HepG2 (cell line): Measurements from ENCODE around the gene ZNF606. TPM values are rescaled to one million over a fixed set of nuclear protein-coding genes. Genes with fewer than 3 reads are reported as not detected.
A peak's percentile ranks its signal among the peaks of the same experiment; 100 is the strongest.

Source experiments
- ATAC-seq: fragments of 200-7000 bp; cut with Tn5 transposase; 3 replicates; pipeline ENCODE4 v1.9.1; 2020; ENCODE audit warnings: mild to moderate bottlenecking, moderate library complexity
- BruUV-seq: library from RNA; stranded (reverse); fragments of 400-500 nt; replicated peaks from 2 replicates; lab custom pipeline; 2021; lab: Mats Ljungman, UMichigan
- CTCF ChIA-PET: fragments of 300-600 bp; formaldehyde crosslinking; extraction: SDS; loops from one replicate; lab custom pipeline; 2021; ENCODE audit warnings: low total read pairs, inconsistent platforms, low intra/inter-chr PET ratio; lab: Yijun Ruan, JAX
- POLR2A ChIA-PET: fragments of 350-600 bp; sonication (Branson Sonifier 250); formaldehyde crosslinking; loops from one replicate; lab custom pipeline; 2020; ENCODE audit warnings: antibody characterized with exemption, inconsistent platforms; lab: Yijun Ruan, JAX
- DNase-seq: peaks from one replicate; pipeline ENCODE4 v3.0.0-alpha.2; 2015; ENCODE audit warnings: low spot score
- FAIRE-seq: peaks from 3 replicates; lab custom pipeline; 2011; peaks lifted over from hg19 to GRCh38; lab: Jason Lieb, UNC
- H2AFZ ChIP-seq: one replicate; pipeline ENCODE4 v1.6.1; 2011; ENCODE audit warnings: low read length, inconsistent platforms
- H3K27ac ChIP-seq: fragments of 300-600 bp; 3 replicates; pipeline ENCODE4 v1.8.0; 2011; ENCODE audit warnings: mixed run types, mild to moderate bottlenecking, mixed read lengths, low read length, inconsistent platforms; ENCODE audit not compliant: insufficient read depth; ENCODE audit errors: extremely low read length
- H3K27me3 ChIP-seq, 2 experiments: fragments of 200-600 bp in 1 of 2; 2 replicates in 1 of 2; 3 replicates in 1 of 2; pipeline versions ENCODE4 v1.6.0 to v1.8.0; 2011; ENCODE audit warnings: low read length in 2 of 2, mild to moderate bottlenecking in 2 of 2, moderate library complexity in 2 of 2, inconsistent platforms in 1 of 2; ENCODE audit not compliant: insufficient read depth in 2 of 2, control insufficient read depth in 1 of 2
- H3K36me3 ChIP-seq, 2 experiments: fragments of 200-600 bp in 1 of 2; replicated peaks in 1 of 2; 2 replicates in 1 of 2; 3 replicates in 1 of 2; pipeline versions ENCODE4 v1.5.1 to v1.8.0; 2011; ENCODE audit warnings: low read length in 2 of 2, inconsistent platforms in 1 of 2; ENCODE audit not compliant: insufficient read depth in 2 of 2, control insufficient read depth in 1 of 2
- H3K4me1 ChIP-seq: 2 replicates; pipeline ENCODE4 v1.5.1; 2012; ENCODE audit warnings: low read length, inconsistent platforms; ENCODE audit not compliant: insufficient read depth
- H3K4me2 ChIP-seq: 2 replicates; pipeline ENCODE4 v1.6.0; 2011; ENCODE audit warnings: low read depth, low read length, inconsistent platforms
- H3K4me3 ChIP-seq, 3 experiments: fragments of 200-600 bp in 1 of 3; sonication (generic), shearing (Covaris generic) in 1 of 3; replicated peaks in 1 of 3; 2 replicates each; pipeline ENCODE4 v1.5.1; 2011 to 2016; ENCODE audit warnings: low read length in 3 of 3, inconsistent platforms in 2 of 3, low read depth in 2 of 3, mild to moderate bottlenecking in 2 of 3, control low read depth in 1 of 3, mixed read lengths in 1 of 3; ENCODE audit not compliant: insufficient read depth in 1 of 3
- H3K79me2 ChIP-seq: one replicate; pipeline ENCODE4 v1.6.1; 2011; ENCODE audit warnings: low read length, inconsistent platforms; ENCODE audit not compliant: insufficient read depth
- H3K9ac ChIP-seq: 2 replicates; pipeline ENCODE4 v1.6.0; 2011; ENCODE audit warnings: mild to moderate bottlenecking, low read depth, low read length, inconsistent platforms; ENCODE audit not compliant: insufficient read depth
- H3K9me3 ChIP-seq: 2 replicates; pipeline ENCODE4 v1.5.1; 2012; ENCODE audit warnings: mild to moderate bottlenecking, low read length
- H4K20me1 ChIP-seq: 2 replicates; pipeline ENCODE4 v1.6.0; 2011; ENCODE audit warnings: inconsistent platforms, mild to moderate bottlenecking, low read length, moderate library complexity; ENCODE audit not compliant: insufficient read depth
- HINFP ChIP-seq: sonication (generic); formaldehyde crosslinking; IDR thresholded peaks from 2 replicates; pipeline ENCODE4 v1.4.0; 2020; ENCODE audit warnings: low read depth, mild to moderate bottlenecking, missing genetic modification reagents
- KLF15 ChIP-seq: sonication (generic); formaldehyde crosslinking; IDR thresholded peaks from 2 replicates; pipeline ENCODE4 v1.8.1; 2023; ENCODE audit warnings: borderline replicate concordance, mild to moderate bottlenecking, inconsistent platforms, missing genetic modification reagents, mixed read lengths
- SOX6 ChIP-seq, 2 experiments: fragments of 450-650 bp in 1 of 2; sonication (generic) in 1 of 2; formaldehyde crosslinking in 1 of 2; IDR thresholded peaks; 2 replicates each; pipeline versions ENCODE4 v1.4.0 to v1.6.1; 2017 to 2020; ENCODE audit warnings: antibody characterized with exemption in 1 of 2, mild to moderate bottlenecking in 1 of 2, missing genetic modification reagents in 1 of 2
- STAG1 ChIP-seq: sonication (generic); formaldehyde crosslinking; IDR thresholded peaks from 2 replicates; pipeline ENCODE4 v1.4.0; 2020; ENCODE audit warnings: missing genetic modification reagents
- ZNF263 ChIP-seq: sonication (generic); formaldehyde crosslinking; IDR thresholded peaks from 2 replicates; pipeline ENCODE4 v1.4.0; 2020; ENCODE audit warnings: missing genetic modification reagents
- ZNF326 ChIP-seq: sonication (generic); formaldehyde crosslinking; IDR thresholded peaks from 2 replicates; pipeline ENCODE4 v1.4.0; 2020; ENCODE audit warnings: missing genetic modification reagents, borderline replicate concordance
- ZNF414 ChIP-seq: sonication (generic); formaldehyde crosslinking; IDR thresholded peaks from 2 replicates; pipeline ENCODE4 v1.5.0; 2020; ENCODE audit warnings: missing genetic modification reagents
- ZNF781 ChIP-seq: sonication (generic); formaldehyde crosslinking; IDR thresholded peaks from 2 replicates; pipeline ENCODE4 v1.5.1; 2020; ENCODE audit warnings: borderline replicate concordance, mild to moderate bottlenecking, missing genetic modification reagents; ENCODE audit errors: not compliant biosample characterization
- ZNF850 ChIP-seq: sonication (generic); formaldehyde crosslinking; conservative IDR thresholded peaks from 2 replicates; pipeline ENCODE4 v1.9.0; 2021; ENCODE audit warnings: mild to moderate bottlenecking, missing genetic modification reagents
- WGBS: methylation state at CpG from one replicate; pipeline ENCODE4 v1.1.6; 2017; ENCODE audit warnings: low lambda C conversion rate; 5-methylcytosine and 5-hydroxymethylcytosine counted together
- in situ Hi-C: cut with HindIII; loops from 2 replicates; pipeline ENCODE4 v1.10.0; 2017; ENCODE audit warnings: low pct_unique_long_range_greater_than_20kb; ENCODE audit not compliant: extremely low pct_ligation_motif_present
- intact Hi-C: fragments of 100-400 bp; cut with micrococcal nuclease; formaldehyde crosslinking; loops from one replicate; pipeline ENCODE4 v1.10.0; 2022; ENCODE audit not compliant: unreplicated experiment
- polyA plus RNA-seq, 8 experiments: library from polyadenylated mRNA; depleted of rRNA in 3 of 8; stranded (reverse) in 7 of 8; unstranded in 1 of 8; fragments of >200 nt; fragmentation: Illumina TruSeq in 4 of 8; extraction: Trizol in 4 of 8; gene quantifications; 2 replicates each; pipeline versions ENCODE4 v1.2.1 to v1.2.3, GENCODE V29; 2011 to 2016; ENCODE audit warnings: low read depth in 4 of 8, missing spikeins in 1 of 8, mixed read lengths in 1 of 8; ENCODE audit not compliant: insufficient read depth in 1 of 8
- total RNA-seq, 5 experiments: library from RNA; depleted of rRNA; stranded (reverse); fragments of >200 nt; fragmentation: Illumina TruSeq; extraction: Trizol; gene quantifications; 2 replicates each; pipeline ENCODE4 v1.2.3, GENCODE V29; 2016; ENCODE audit warnings: low read depth in 1 of 5

ZNF606 gene
- total and polyA plus RNA-seq, 2 of the 13 experiments (the other 11 are each of a cell fraction or from before 2014, with no cell fraction given): 4.2 to 14.8 TPM

- 68% methylated on average over 1 of the region's 1 CpG for WGBS
- ATAC-seq: no peak
- Histone ChIP-seq H3K4me3 (no peak overlapping the region), H3K27ac (no peak overlapping the region), H3K9ac (no peak overlapping the region), H3K79me2 (peaks cover 4% of the 10 kb centered on the region), H3K27me3 (no peaks in the 10 kb centered on the region; a peak in 1 of 5 replicates), H2AFZ (no peak overlapping the region), H4K20me1 (no peaks in the 10 kb centered on the region), H3K9me3 (peaks cover 86% of the 10 kb centered on the region), H3K4me2 (no peak overlapping the region), H3K4me1 (peaks cover 18% of the 10 kb centered on the region), H3K36me3 (peaks cover 0 to 15% of the 10 kb centered on the region in 2 experiments; a peak in 2 of 5 replicates)
- intact Hi-C loops: no loop called here
- peak; percentile 18 for DNase-seq
- ChIA-PET POLR2A (no interaction called here), CTCF (no interaction called here)
- no peak for FAIRE-seq
- in situ Hi-C loops: no loop called here
- BruUV-seq: no TSS peak
- TF ChIP-seq ZNF263 (CRISPR knock-in tag) (peak; percentile 43; the same call in 1 of the 2 replicates), STAG1 (CRISPR knock-in tag) (peak; percentile 25), ZNF326 (CRISPR knock-in tag) (no peak), KLF15 (CRISPR knock-in tag) (no peak)
Observed at GRCh38 chr19:58007285-58007684, 4.7 kb upstream of the ZNF606 start.

GRCh38 chr19:58003174-58003828 is 681 bp upstream of the ZNF606 start:
- ChIA-PET POLR2A (interaction anchor here (0.6 to 2.4 kb wide), 9 partner anchors 50 to 1600 kb away, joined by 3 to 16 read pairs (median 5); partner anchors contain the start of genes ZNF274, ZNF417, ZNF551 and ZNF583), CTCF (no interaction called here)
- intact Hi-C loops (no loop called here), in situ Hi-C loops (no loop called here)
- peaks cover 15% of the 10 kb centered on the region for H3K79me2 ChIP-seq
- no peaks in the 10 kb centered on the region for H3K27me3 ChIP-seq
- FAIRE-seq: no peak
- 94% methylated on average over 31 of the region's 31 CpGs for WGBS
- peak overlapping the region; percentile 97 for H3K9ac ChIP-seq
- H4K20me1 ChIP-seq: no peaks in the 10 kb centered on the region
- DNase-seq: no peak
- ATAC-seq: no peak
- H3K4me3 ChIP-seq: peak overlapping the region; percentile 79 to 97 (median 88)
- H3K4me2 ChIP-seq: peak overlapping the region; percentile 83
- peak overlapping the region; percentile 50 for H2AFZ ChIP-seq
- H3K9me3 ChIP-seq: peaks cover 56% of the 10 kb centered on the region
- peaks cover 9 to 34% of the 10 kb centered on the region in 2 experiments; a peak in 4 of 5 replicates for H3K36me3 ChIP-seq
- no TSS peak for BruUV-seq
- H3K27ac ChIP-seq: peak overlapping the region; percentile 97
- H3K4me1 ChIP-seq: peaks cover 31% of the 10 kb centered on the region
- peak; percentile 13 for TF ChIP-seq ZNF781 (CRISPR knock-in tag)
- TF ChIP-seq SOX6 (IDR thresholded peaks at IDR 0.05): no peak
- TF ChIP-seq SOX6 (CRISPR knock-in tag; IDR thresholded peaks at IDR 0.05): peak; percentile 1; the same call in 1 of the 2 replicates
- TF ChIP-seq ZNF414 (CRISPR knock-in tag): peak; percentile 2; the same call in 1 of the 2 replicates
- 0 out of 2 replicates have a peak, but pooled peaks have one; percentile 0 for TF ChIP-seq HINFP (CRISPR knock-in tag)
- TF ChIP-seq ZNF850 (CRISPR knock-in tag): no peak
